ENCODE measurements around the gene XPO5. TPM values are rescaled to one million over a fixed set of nuclear protein-coding genes. Genes with fewer than 3 reads are reported as not detected.

The XPO5 gene
- polyA plus RNA-seq, 1 of the 3 experiments (the other 2 are of a cell fraction) = 29.5 TPM

- 95% methylated on average over 8 of the region's 8 CpGs for WGBS (ENCODE audit: low lambda C conversion rate)
- Histone ChIP-seq H3K4me1 (ENCODE audit: control insufficient read depth in 1 of 2, insufficient read depth in 2 of 2, low read depth in 1 of 2, low read length in 1 of 2) (no peaks in the 10 kb centered on the region), H3K4me3 (ENCODE audit: low read depth in 2 of 2, low read length in 1 of 2) (no peak overlapping the region), H3K9ac (no peak overlapping the region), H3F3A (replicated peaks; ENCODE audit: insufficient read depth) (no peaks in the 10 kb centered on the region), H3K9me3 (no peaks in the 10 kb centered on the region), H2AFZ (ENCODE audit: low read depth) (no peak overlapping the region), H3K36me3 (replicated peaks in 1 of 2; ENCODE audit: control insufficient read depth in 1 of 2, insufficient read depth in 2 of 2, low read length in 1 of 2) (peaks cover 50 to 62% of the 10 kb centered on the region in 2 experiments), H3K79me2 (ENCODE audit: insufficient read depth) (no peaks in the 10 kb centered on the region), H3K4me2 (no peak overlapping the region), H3K9me2 (no peaks in the 10 kb centered on the region), H3K27me3 (ENCODE audit: insufficient read depth) (no peaks in the 10 kb centered on the region), H4K20me1 (ENCODE audit: insufficient read depth) (no peaks in the 10 kb centered on the region), H3K27ac (ENCODE audit: low read depth in 2 of 2, low read length in 1 of 2) (no peak overlapping the region)
- ChIA-PET POLR2A (no interaction called here), CTCF (interaction anchor here (1.0 to 1.1 kb wide), 2 partner anchors 8 to 45 kb away, joined by 3 read pairs; no protein-coding TSS in a partner anchor)
- no peak for DNase-seq
- TF ChIP-seq GATA2 (CRISPR knock-in tag; IDR thresholded peaks at IDR 0.05) (no peak), SMC3 (IDR thresholded peaks at IDR 0.05; ENCODE audit: low read depth, low read length) (no peak), FOSL2 (IDR thresholded peaks at IDR 0.05; ENCODE audit: borderline replicate concordance, low read depth) (no peak), CTCF (IDR thresholded peaks at IDR 0.05) (no peak), FOXM1 (IDR thresholded peaks at IDR 0.05; ENCODE audit: low read depth) (no peak), JUND (IDR thresholded peaks at IDR 0.05) (no peak), TEAD4 (IDR thresholded peaks at IDR 0.05; ENCODE audit: borderline replicate concordance, insufficient read depth) (no peak), TCF12 (IDR thresholded peaks at IDR 0.05) (no peak), FOXJ3 (CRISPR knock-in tag; IDR thresholded peaks at IDR 0.05) (no peak), MEF2A (IDR thresholded peaks at IDR 0.05; ENCODE audit: borderline replicate concordance, low read depth) (no peak), USF2 (IDR thresholded peaks at IDR 0.05; ENCODE audit: borderline replicate concordance, low read depth, low read length) (no peak), TAF1 (IDR thresholded peaks at IDR 0.05; ENCODE audit: borderline replicate concordance, low read depth, low read length) (no peak), EP300 (IDR thresholded peaks at IDR 0.05; ENCODE audit: borderline replicate concordance in 1 of 2, low read depth in 1 of 2, low read length in 1 of 2) (no peak), RCOR1 (IDR thresholded peaks at IDR 0.05; ENCODE audit: low read length) (no peak)
- TF ChIP-seq, protein P1, sequence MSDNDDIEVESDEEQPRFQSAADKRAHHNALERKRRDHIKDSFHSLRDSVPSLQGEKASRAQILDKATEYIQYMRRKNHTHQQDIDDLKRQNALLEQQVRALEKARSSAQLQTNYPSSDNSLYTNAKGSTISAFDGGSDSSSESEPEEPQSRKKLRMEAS (IDR thresholded peaks at IDR 0.05; ENCODE audit: low read depth) = no peak
- TF ChIP-seq, protein P2, sequence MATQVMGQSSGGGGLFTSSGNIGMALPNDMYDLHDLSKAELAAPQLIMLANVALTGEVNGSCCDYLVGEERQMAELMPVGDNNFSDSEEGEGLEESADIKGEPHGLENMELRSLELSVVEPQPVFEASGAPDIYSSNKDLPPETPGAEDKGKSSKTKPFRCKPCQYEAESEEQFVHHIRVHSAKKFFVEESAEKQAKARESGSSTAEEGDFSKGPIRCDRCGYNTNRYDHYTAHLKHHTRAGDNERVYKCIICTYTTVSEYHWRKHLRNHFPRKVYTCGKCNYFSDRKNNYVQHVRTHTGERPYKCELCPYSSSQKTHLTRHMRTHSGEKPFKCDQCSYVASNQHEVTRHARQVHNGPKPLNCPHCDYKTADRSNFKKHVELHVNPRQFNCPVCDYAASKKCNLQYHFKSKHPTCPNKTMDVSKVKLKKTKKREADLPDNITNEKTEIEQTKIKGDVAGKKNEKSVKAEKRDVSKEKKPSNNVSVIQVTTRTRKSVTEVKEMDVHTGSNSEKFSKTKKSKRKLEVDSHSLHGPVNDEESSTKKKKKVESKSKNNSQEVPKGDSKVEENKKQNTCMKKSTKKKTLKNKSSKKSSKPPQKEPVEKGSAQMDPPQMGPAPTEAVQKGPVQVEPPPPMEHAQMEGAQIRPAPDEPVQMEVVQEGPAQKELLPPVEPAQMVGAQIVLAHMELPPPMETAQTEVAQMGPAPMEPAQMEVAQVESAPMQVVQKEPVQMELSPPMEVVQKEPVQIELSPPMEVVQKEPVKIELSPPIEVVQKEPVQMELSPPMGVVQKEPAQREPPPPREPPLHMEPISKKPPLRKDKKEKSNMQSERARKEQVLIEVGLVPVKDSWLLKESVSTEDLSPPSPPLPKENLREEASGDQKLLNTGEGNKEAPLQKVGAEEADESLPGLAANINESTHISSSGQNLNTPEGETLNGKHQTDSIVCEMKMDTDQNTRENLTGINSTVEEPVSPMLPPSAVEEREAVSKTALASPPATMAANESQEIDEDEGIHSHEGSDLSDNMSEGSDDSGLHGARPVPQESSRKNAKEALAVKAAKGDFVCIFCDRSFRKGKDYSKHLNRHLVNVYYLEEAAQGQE (IDR thresholded peaks at IDR 0.05; ENCODE audit: low read depth, low read length) = no peak
- TF ChIP-seq, protein P3, sequence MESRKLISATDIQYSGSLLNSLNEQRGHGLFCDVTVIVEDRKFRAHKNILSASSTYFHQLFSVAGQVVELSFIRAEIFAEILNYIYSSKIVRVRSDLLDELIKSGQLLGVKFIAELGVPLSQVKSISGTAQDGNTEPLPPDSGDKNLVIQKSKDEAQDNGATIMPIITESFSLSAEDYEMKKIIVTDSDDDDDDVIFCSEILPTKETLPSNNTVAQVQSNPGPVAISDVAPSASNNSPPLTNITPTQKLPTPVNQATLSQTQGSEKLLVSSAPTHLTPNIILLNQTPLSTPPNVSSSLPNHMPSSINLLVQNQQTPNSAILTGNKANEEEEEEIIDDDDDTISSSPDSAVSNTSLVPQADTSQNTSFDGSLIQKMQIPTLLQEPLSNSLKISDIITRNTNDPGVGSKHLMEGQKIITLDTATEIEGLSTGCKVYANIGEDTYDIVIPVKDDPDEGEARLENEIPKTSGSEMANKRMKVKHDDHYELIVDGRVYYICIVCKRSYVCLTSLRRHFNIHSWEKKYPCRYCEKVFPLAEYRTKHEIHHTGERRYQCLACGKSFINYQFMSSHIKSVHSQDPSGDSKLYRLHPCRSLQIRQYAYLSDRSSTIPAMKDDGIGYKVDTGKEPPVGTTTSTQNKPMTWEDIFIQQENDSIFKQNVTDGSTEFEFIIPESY (IDR thresholded peaks at IDR 0.05; ENCODE audit: borderline replicate concordance, low read depth) = no peak
- TF ChIP-seq, protein P4, sequence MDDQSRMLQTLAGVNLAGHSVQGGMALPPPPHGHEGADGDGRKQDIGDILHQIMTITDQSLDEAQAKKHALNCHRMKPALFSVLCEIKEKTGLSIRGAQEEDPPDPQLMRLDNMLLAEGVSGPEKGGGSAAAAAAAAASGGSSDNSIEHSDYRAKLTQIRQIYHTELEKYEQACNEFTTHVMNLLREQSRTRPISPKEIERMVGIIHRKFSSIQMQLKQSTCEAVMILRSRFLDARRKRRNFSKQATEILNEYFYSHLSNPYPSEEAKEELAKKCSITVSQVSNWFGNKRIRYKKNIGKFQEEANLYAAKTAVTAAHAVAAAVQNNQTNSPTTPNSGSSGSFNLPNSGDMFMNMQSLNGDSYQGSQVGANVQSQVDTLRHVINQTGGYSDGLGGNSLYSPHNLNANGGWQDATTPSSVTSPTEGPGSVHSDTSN (IDR thresholded peaks at IDR 0.05) = no peak
Observed at GRCh38 chr6:43541774-43542471, 33.9 kb downstream of the XPO5 start.
